HL-60 (cell line): ENCODE results near the gene NEFH.

Experiments
- DNase-seq, 2 experiments: peaks; one replicate each; pipeline ENCODE4 v3.0.0-alpha.2; 2010 to 2020; ENCODE audit warnings: low read depth in 1 of 2, low spot score in 1 of 2
- H3K27ac ChIP-seq: fragments of 250-450 bp; sonication (Bioruptor Pico); replicated peaks from 2 replicates; pipeline ENCODE4 v1.5.1; 2020; ENCODE audit warnings: mild to moderate bottlenecking, moderate library complexity
- H3K27me3 ChIP-seq: fragments of 250-450 bp; sonication (Bioruptor Pico); 2 replicates; pipeline ENCODE4 v1.5.1; 2021; ENCODE audit warnings: mild to moderate bottlenecking, moderate library complexity; ENCODE audit not compliant: insufficient read depth, poor library complexity, severe bottlenecking
- H3K4me3 ChIP-seq: replicated peaks from 2 replicates; pipeline ENCODE4 v1.5.1; 2011; ENCODE audit warnings: mild to moderate bottlenecking, control low read depth, low read length; ENCODE audit not compliant: insufficient read depth
- CTCF ChIP-seq: IDR thresholded peaks from one replicate; pipeline ENCODE4 v1.5.1; 2011; ENCODE audit warnings: low read length, control low read depth, inconsistent platforms; ENCODE audit not compliant: insufficient read depth
- GABPA ChIP-seq: IDR thresholded peaks from 2 replicates; pipeline ENCODE4 v1.6.1; 2012; ENCODE audit warnings: low read depth
- POLR2AphosphoS5 ChIP-seq: IDR thresholded peaks from 2 replicates; pipeline ENCODE4 v1.6.1; 2012; ENCODE audit warnings: low read depth
- REST ChIP-seq: IDR thresholded peaks from 2 replicates; pipeline ENCODE4 v1.6.1; 2012; ENCODE audit warnings: low read depth; ENCODE audit not compliant: insufficient replicate concordance
- SPI1 ChIP-seq: IDR thresholded peaks from 2 replicates; pipeline ENCODE4 v1.6.1; 2012; ENCODE audit warnings: low read depth, mild to moderate bottlenecking, borderline replicate concordance

Gene NEFH

DNA sequence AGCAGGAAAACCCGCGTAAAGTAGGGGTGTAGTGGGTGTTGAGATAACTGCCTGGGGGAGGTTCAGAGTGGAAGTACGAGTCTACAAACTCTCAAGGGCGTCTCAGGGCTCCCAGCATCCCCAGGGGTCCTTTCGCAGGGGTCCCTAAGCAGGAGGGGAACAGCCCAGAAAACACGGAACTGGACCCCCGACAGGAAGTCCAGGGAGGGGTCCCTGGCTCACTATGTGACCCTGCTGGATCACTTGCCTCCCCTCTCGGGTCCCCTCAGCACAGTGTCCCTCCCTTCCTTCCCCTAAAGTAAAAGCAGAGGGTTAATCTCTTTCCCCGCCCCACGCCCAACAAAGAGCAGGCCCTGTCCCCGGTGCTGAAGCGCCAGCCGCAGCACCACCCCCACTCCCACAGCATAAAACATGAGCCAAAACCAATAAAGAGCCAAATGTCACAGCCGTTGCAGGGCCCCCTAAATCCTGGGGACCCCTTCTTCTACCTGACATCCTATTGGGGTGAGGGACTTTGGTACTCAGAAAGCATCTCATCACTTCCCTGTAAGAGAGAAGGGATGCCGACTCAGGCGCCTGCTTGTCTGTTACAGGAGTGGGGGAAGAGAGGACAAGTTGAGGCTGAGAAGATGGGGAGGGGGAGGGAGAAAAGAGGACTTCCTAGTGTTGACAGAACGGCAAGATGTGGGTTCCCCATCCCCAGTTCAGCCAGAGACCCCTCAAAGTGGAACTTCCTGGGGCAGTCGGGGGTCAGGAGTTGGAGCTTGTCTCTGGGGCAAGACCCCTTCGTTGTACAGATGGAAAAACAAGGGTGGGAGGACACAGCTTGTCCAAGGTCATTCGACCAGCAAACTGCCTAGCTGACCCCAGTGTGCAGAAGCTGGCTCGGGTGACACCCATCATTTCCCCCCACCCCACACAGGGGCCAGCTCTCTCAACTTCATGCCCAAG, 1.4 kb upstream of the NEFH start:
- H3K27me3 ChIP-seq: no peaks in the 10 kb centered on the region
- no peak overlapping the region for H3K4me3 ChIP-seq
- TF ChIP-seq GABPA (no peak), REST (peak; percentile 97), CTCF (no peak), SPI1 (no peak)
- H3K27ac ChIP-seq: no peak overlapping the region
- DNase-seq: peak in 1 of 2 experiments; percentile 24

DNA sequence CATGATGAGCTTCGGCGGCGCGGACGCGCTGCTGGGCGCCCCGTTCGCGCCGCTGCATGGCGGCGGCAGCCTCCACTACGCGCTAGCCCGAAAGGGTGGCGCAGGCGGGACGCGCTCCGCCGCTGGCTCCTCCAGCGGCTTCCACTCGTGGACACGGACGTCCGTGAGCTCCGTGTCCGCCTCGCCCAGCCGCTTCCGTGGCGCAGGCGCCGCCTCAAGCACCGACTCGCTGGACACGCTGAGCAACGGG, 169 bp downstream of the NEFH start:
- Histone ChIP-seq H3K27me3 (no peaks in the 10 kb centered on the region), H3K4me3 (peak overlapping the region; percentile 35), H3K27ac (no peak overlapping the region)
- DNase-seq: no peak
- TF ChIP-seq CTCF (no peak), GABPA (no peak), REST (no peak), POLR2AphosphoS5 (no peak), SPI1 (no peak)

GRCh38 chr22:29480512-29481264, 670 bp downstream of the NEFH start:
- TF ChIP-seq SPI1 (no peak), CTCF (peak; percentile 33), GABPA (no peak), POLR2AphosphoS5 (peak; percentile 43; the same call in 1 of the 2 replicates), REST (peak; percentile 58)
- Histone ChIP-seq H3K27me3 (no peaks in the 10 kb centered on the region), H3K27ac (peak overlapping the region; percentile 59), H3K4me3 (peak overlapping the region; percentile 35)
- peak; percentile 80 to 85 for DNase-seq
